Stimulated activated CD4-positive, alpha-beta T cell treated with anti-CD3 and anti-CD28 coated beads, Interleukin-1b, Interleukin-23, amount 100 ng/mL, for 4 hours (primary cell): ENCODE results near the gene PDE4DIP.
"Not testable (repeated sequence)": the region's sequence is repeated elsewhere in the genome, so short reads cannot be mapped to it uniquely, and the experiment has no call there.

ENCODE experiments used
- DNase-seq, 2 donors: peaks; one replicate each; pipeline ENCODE4 v3.0.0-alpha.2; 2020; ENCODE audit warnings: low read depth in 2 of 2

The PDE4DIP gene

GRCh38 chr1:148874408-148875388 lies 30.5 kb downstream of the PDE4DIP start:
- DNase-seq: not testable (repeated sequence)

GRCh38 chr1:148879812-148880416 lies 35.7 kb downstream of the PDE4DIP start:
- DNase-seq: not testable (repeated sequence)

DNA sequence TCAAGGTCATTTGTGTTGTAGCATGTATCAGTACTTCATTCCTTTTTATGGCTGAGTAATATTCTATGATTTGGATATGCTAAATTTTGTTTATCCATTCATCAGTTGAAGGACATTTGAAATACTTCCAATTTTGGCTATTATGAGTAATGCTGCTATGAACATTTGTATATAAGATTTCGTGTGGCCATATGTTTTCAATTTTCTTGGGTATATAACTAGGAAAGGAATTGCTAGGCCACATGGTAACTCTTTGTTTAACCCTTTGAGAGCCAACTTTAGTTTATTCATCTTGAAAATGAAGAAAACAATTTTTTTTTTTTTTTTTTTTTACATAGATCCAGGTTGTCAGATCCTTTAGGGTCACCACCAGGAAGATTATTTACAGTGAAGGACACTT lies 37.0 kb downstream of the PDE4DIP start:
- DNase-seq: not testable (repeated sequence)

DNA sequence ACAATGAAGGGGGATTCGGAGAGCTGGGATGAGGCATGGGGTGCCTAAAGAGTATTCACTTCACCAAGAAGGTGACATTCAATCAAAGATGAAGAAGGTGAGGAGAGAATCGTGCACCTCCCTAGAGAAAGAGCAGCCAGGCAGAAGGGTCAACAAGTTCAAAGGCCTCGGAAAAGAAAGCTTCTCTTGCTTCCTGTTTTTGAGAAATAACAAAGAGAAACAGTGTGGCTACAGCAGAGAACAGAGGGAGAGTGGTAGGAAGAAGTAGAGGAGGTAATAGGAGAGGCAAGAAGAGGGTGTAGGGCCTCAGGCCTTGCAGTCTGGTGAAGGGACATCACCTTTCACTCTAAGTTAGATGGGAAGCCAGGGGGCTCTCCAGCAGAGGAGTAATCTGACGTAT lies 41.0 kb downstream of the PDE4DIP start:
- DNase-seq: not testable (repeated sequence)

GRCh38 chr1:148886293-148886692 lies 42.1 kb downstream of the PDE4DIP start:
- DNase-seq: not testable (repeated sequence)

DNA sequence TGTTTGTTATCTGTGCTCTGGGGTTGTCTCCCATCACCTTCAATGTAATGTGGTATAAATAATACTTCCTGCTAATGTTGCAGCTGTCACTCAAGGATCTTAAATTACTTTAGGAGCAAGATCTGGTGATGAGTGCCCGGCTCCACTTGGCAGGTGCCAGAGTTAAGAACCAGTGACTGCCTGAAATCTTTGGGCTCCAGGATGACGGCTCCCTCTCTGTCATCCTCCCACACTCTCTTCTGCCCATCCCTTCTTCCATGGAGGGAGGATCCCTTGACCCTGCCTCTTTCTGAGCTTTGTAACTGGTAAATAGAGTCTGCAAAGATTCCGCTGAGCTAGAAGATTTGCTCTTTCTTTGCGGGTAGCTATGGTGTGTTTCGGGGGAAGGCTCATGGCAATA lies 44.4 kb downstream of the PDE4DIP start:
- not testable (repeated sequence) for DNase-seq

DNA sequence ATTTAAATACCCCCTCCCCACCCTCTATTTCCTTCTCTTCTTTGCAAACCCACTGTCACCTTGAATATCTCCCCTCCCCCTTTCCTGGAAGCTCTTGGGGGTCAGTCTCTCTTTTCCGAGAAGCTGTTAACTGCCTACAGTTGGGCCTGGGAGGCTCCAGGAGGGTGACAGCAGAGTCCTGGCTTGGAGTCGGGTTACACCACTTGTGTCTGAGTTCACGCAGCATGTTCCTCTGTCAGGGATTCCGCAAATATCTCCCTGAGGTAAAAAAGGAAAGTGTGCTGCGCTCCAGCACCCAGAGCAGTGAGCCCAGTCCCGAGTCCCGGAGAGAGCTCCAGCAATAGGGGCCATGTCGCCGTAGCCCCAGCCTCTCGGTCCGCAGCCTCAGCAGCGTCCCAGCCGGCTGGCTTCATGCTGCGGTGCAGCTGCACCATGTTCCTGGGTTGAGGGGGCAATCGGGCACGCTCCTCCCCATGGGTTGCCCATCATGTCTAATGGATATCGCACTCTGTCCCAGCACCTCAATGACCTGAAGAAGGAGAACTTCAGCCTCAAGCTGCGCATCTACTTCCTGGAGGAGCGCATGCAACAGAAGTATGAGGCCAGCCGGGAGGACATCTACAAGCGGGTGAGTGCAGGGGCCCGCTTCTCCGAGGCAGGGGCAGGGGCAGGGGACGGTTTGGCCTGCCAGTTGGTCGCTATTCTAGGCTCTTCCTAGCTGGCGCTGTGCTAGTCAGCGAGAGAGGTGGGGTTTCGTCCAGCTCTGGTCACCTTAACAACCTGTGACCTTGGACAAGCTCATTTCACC lies 45.2 kb downstream of the PDE4DIP start:
- DNase-seq: not testable (repeated sequence)

DNA sequence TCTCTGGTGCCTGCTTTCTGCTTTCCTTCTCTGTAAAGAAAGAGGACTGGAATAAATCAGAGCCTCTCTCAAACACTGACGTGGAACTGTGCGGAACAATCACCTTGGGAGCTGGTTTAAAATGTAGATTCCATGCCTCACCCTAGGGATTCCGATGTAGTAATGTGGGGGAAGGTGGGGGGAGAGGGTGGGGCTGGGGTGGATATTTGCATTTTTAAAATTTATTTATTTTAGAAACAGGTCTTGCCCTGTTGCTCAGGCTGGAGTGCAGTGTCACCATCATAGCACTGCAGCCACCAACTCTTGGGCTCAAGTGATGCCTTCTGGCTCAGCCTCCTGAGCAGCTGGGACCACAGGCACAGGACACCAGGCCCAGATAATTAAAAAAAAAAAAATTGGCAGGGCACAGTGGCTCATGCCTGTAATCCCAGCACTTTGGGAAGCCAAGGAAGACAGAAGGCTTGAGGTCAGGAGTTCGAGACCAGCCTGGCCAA lies 45.9 kb downstream of the PDE4DIP start:
- not testable (repeated sequence) for DNase-seq

DNA sequence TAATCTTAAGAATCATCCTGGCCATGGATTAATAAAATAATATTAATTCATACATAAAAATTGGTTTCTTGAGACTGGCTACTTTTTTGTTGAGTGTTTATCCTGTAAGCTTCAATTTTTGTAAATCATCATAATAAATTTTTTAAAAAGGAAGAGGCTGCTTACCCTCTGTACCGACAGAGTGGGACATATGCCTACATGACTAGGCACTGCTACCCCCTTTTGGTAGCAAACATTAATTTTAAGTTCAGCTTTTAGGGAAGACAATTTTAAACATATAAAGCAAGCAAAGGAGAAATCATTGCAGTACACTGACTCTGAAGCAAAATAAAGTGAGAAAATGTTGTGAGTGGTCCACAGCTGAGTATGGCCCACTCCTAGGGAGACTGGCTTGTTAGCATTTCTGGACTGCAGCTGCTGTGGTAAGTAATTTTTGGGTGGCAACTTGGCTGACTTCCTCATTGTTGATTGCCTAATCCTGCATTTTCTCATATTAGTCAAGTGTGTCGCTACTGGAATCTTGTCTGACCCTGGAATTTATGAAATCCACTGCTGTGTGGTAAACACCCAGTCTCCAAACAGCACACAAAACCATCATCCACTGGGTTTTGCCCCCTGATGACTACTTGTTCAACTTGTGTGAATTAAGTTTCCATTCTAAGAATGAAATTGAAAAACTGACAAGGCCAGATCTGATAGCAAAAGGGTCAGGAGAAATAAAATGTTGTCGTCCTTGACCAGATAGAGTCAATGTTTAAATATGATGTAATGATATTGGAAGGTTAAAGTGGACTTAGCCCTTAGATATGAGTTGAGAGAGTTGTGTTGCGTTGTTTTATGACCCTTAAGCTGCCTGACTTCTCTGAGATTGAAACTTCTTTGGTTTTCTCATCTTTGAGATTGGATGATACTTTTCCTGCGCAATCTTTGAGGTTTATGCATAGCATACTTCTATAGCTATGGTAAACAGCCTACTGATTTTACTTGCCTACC lies 50.4 kb downstream of the PDE4DIP start:
- not testable (repeated sequence) for DNase-seq

- not testable (repeated sequence) for DNase-seq
Measured at GRCh38 chr1:148900026-148900425, 55.8 kb downstream of the PDE4DIP start.

- not testable (repeated sequence) for DNase-seq
Measured at GRCh38 chr1:148900691-148901090, 56.5 kb downstream of the PDE4DIP start.

GRCh38 chr1:148901150-148901952 lies 57.1 kb downstream of the PDE4DIP start:
- DNase-seq: not testable (repeated sequence)

GRCh38 chr1:148901953-148902341 lies 57.7 kb downstream of the PDE4DIP start:
- not testable (repeated sequence) for DNase-seq

- DNase-seq: not testable (repeated sequence)
Measured at GRCh38 chr1:148909219-148909826, 65.1 kb downstream of the PDE4DIP start.

- DNase-seq: not testable (repeated sequence)
Measured at GRCh38 chr1:148911303-148911928, 67.2 kb downstream of the PDE4DIP start.

- DNase-seq: not testable (repeated sequence)
Measured at GRCh38 chr1:148916222-148916621, 72.0 kb downstream of the PDE4DIP start.

GRCh38 chr1:148916695-148917348 lies 72.6 kb downstream of the PDE4DIP start:
- DNase-seq: not testable (repeated sequence)

DNA sequence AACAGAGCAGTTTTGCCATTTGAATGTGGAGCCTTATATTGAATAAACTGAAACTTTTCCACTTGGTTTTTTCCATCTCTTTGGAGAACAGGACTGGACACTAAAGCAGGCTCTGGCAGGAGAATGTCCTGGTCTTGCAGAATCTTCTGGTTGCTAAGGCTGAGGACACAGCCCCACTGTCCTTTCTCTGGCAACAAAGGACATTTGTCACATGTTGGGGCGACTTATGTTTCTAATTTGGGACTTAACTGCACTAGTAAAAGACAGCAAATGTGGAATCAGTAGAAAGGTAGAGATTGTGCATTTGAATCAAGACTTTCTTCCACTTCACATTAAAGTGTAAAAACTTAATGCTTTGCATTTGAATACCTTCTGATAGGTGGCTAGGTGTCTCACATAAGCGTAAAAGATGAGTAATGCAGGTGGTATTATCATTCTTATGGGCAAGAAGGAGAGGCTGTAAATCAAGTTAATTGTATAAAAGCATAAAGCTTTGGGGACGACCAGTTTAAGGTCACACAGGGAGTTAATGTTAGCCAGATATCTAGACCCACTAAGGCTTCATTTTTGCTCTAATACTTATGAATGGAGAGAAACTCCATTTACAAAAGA lies 74.7 kb downstream of the PDE4DIP start:
- not testable (repeated sequence) for DNase-seq
